Activated T-helper 17 cell treated with anti-CD3 and anti-CD28 coated beads, Interleukin-2, amount 50 U/mL, for 72 hours (primary cell): ENCODE measurements around the gene NUDT3. TPM values are rescaled to one million over a fixed set of nuclear protein-coding genes. Genes with fewer than 3 reads are reported as not detected.
A peak's percentile ranks its signal among the peaks of the same experiment; 100 is the strongest.

Experiments
- ATAC-seq: fragments of 150-1000 bp; cut with Tn5 transposase; replicated peaks from 2 replicates; pipeline ENCODE4 v1.10.0; 2021; ENCODE audit warnings: mild to moderate bottlenecking, moderate library complexity
- H3K27ac Mint-ChIP-seq: one replicate; pipeline ENCODE4 v1.8.0; 2022; ENCODE audit warnings: mixed read lengths
- H3K27me3 Mint-ChIP-seq: one replicate; pipeline ENCODE4 v1.8.0; 2022; ENCODE audit warnings: mixed read lengths
- H3K36me3 Mint-ChIP-seq: one replicate; pipeline ENCODE4 v1.8.0; 2022; ENCODE audit warnings: low read depth, mild to moderate bottlenecking, mixed read lengths
- H3K4me1 Mint-ChIP-seq: one replicate; pipeline ENCODE4 v1.8.0; 2022; ENCODE audit warnings: mixed read lengths
- H3K4me3 Mint-ChIP-seq: one replicate; pipeline ENCODE4 v1.8.0; 2022; ENCODE audit warnings: mild to moderate bottlenecking, mixed read lengths
- H3K9me3 Mint-ChIP-seq: one replicate; pipeline ENCODE4 v1.8.0; 2022; ENCODE audit warnings: mixed read lengths
- total RNA-seq, 2 donors: library from RNA; stranded (reverse); gene quantifications; one replicate each; pipeline ENCODE4 v1.2.3, GENCODE V29; 2022

NUDT3 gene
- total RNA-seq, 2 donors from 2014 or later = 7.9 to 12.8 TPM

DNA sequence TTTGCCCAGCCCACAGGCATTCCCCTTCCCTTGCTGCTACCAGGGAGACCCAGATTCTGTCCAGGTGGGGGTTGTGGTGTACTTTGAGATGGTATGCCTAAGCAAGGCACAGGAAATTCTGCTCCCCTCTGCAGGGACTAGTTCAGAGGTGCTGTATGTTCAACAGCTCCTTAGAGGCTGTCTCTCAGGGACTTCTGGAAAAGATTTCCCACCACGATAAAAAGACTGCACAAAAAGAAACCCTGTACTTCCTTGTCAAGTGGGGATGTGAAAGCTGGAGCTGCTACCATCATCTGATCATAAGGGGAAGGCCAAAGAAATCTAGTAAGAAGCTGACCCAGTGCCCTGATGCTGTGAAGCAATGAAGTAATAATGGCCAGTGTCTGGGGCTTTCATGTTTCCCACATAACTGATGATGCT, 92.1 kb downstream of the NUDT3 start:
- no peak overlapping the region for H3K4me3 Mint-ChIP-seq
- peaks cover 7% of the 10 kb centered on the region for H3K4me1 Mint-ChIP-seq
- no peaks in the 10 kb centered on the region for H3K9me3 Mint-ChIP-seq
- no peaks in the 10 kb centered on the region for H3K27me3 Mint-ChIP-seq
- no peak for ATAC-seq
- no peak overlapping the region for H3K27ac Mint-ChIP-seq
- H3K36me3 Mint-ChIP-seq = peaks cover 6% of the 10 kb centered on the region

DNA sequence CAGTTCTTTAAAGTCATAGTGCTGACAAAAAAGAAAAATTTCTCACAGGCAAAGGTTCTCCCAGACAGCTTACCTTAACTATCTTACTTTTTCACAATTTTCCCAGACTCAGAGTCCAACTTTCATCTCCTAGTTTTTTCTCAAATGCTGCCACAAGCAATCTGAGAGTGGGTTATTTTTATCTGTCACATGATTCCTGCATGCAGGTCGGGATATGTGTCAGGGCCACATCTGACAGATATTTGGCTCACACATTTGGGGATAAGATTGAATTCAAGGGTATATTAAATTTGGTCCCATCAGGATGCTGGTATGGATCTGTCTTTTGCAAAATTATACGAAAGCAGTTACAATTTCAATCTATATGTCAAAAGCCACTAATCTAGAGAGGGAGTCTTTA, 93.5 kb downstream of the NUDT3 start:
- H3K36me3 Mint-ChIP-seq = peaks cover 17% of the 10 kb centered on the region
- no peaks in the 10 kb centered on the region for H3K9me3 Mint-ChIP-seq
- H3K4me3 Mint-ChIP-seq = no peak overlapping the region
- peaks cover 7% of the 10 kb centered on the region for H3K4me1 Mint-ChIP-seq
- no peaks in the 10 kb centered on the region for H3K27me3 Mint-ChIP-seq
- no peak overlapping the region for H3K27ac Mint-ChIP-seq
- no peak for ATAC-seq

DNA sequence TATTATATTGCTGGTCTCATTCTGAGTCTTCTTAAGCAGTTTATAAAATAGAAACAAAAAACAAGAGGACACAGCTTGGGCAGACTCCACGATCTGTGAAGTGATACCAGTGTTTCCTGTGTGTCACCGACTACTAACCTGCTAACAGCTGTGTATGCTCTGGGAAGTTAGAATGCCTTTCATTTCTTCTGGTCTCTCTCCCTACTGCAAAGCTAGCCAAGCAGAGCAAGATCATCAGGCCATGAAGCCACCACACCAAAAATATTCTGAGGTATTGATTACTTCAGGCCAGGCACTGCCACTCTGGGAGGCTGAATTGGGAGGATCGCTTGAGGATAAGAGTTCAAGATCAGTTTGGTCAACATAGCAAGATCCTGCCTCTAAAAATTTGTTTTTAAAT, 96.7 kb downstream of the NUDT3 start:
- Mint-ChIP-seq H3K9me3 (no peaks in the 10 kb centered on the region), H3K27ac (no peak overlapping the region), H3K36me3 (peaks cover 42% of the 10 kb centered on the region), H3K4me1 (peaks cover 7% of the 10 kb centered on the region), H3K27me3 (no peaks in the 10 kb centered on the region), H3K4me3 (no peak overlapping the region)
- peak; percentile 26 for ATAC-seq

DNA sequence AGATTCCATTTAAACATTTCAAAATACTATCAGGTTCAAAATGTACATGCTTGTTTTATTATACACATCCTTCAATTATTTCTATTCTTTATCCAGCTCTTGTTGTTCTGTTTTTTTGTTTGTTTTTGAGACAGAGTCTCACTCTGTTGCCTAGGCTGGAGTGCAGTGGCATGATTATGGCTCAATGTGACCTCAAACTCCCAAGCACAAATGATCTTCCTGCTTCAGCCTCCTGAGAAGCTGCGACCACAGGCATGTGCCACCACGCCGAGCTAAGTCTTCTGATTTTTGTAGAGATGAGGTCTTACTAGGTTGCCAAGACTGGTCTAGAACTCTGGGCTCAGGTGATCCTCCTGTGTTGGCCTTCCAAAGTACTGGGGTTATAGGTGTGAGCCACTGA, 99.5 kb downstream of the NUDT3 start:
- Mint-ChIP-seq H3K27ac (no peak overlapping the region), H3K36me3 (peaks cover 62% of the 10 kb centered on the region), H3K9me3 (no peaks in the 10 kb centered on the region), H3K4me1 (peaks cover 12% of the 10 kb centered on the region), H3K27me3 (no peaks in the 10 kb centered on the region), H3K4me3 (no peak overlapping the region)
- no peak for ATAC-seq

DNA sequence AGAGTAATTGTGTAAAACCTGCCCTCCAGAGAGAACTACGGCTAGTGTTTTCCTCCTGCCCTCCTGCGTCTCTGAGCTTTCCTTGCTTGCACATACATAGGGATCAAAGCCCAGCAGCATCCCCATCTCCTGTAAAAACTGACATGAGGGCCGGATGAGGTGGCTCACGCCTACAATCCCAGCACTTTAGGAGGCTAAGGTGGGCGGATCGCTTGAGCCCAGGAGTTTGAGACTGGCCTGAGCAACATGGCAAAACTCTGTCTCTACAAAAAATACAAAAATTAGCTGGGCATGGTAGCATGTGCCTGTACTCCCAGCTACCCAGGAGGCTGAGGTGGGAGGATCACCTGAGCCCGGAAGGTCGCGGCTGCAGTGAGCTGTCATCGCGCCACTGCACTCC, 103.3 kb downstream of the NUDT3 start:
- Mint-ChIP-seq H3K4me1 (peaks cover 8% of the 10 kb centered on the region), H3K27ac (peak overlapping the region; percentile 36), H3K9me3 (no peaks in the 10 kb centered on the region), H3K4me3 (no peak overlapping the region), H3K27me3 (no peaks in the 10 kb centered on the region), H3K36me3 (peaks cover 76% of the 10 kb centered on the region)
- no peak for ATAC-seq

DNA sequence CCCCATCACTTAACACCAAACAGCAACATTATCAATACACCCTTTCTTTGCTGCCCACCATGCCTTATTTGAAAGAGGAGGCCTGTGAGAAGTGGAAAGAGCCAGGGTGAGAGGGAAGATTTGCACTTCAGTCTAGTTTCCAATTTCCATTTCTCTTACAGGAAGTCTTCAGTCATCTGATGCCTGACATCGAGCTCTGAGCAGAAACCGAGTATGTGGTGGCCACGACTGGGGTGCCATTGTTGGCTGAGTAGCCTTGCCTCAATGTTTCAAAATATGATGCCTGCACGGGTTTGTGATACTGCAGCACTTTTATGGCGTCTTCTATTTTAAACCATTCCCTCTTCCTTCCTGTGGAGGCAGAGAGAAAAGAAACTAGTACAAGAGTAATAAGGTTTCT, 103.9 kb downstream of the NUDT3 start:
- H3K27me3 Mint-ChIP-seq = no peaks in the 10 kb centered on the region
- no peak overlapping the region for H3K4me3 Mint-ChIP-seq
- no peaks in the 10 kb centered on the region for H3K9me3 Mint-ChIP-seq
- peak overlapping the region; percentile 36 for H3K27ac Mint-ChIP-seq
- H3K4me1 Mint-ChIP-seq = peaks cover 8% of the 10 kb centered on the region
- peaks cover 76% of the 10 kb centered on the region for H3K36me3 Mint-ChIP-seq
- ATAC-seq = peak; percentile 46

DNA sequence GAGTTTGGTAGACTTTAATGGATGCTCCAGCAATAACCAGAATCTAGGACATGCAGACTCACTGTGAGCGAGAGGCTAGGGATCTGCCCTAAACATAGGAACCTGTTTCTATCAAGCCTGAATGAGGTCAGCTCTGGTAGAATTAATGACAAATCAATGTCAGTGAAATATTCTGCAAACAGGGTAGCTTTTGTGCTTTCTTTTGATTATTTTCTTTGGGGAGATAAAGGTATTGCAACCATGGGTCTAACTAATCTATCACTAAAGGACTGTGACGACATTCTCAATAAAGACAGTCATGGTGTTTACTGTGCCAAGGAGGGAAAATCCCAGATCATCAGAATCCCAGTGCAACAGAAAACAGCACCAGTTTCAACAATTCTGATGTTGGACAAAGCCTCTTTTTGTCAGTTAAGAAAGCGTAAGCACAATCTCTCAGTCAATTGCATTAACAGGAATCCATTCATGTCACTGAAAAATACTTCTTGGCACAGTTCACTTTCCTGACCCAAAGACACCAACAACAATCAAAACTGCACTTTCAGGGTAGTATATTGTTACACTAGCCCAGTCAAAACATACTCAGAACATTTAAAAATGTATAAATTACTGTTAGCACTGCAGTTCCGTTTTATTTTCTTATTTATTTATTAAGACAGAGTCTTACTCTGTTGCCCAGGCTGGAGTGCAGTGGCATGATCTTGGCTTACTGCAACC, 106.9 kb downstream of the NUDT3 start:
- H3K9me3 Mint-ChIP-seq = no peaks in the 10 kb centered on the region
- no peaks in the 10 kb centered on the region for H3K27me3 Mint-ChIP-seq
- ATAC-seq = no peak
- H3K36me3 Mint-ChIP-seq = peaks cover 54% of the 10 kb centered on the region
- H3K27ac Mint-ChIP-seq = no peak overlapping the region
- peaks cover 8% of the 10 kb centered on the region for H3K4me1 Mint-ChIP-seq
- no peak overlapping the region for H3K4me3 Mint-ChIP-seq

DNA sequence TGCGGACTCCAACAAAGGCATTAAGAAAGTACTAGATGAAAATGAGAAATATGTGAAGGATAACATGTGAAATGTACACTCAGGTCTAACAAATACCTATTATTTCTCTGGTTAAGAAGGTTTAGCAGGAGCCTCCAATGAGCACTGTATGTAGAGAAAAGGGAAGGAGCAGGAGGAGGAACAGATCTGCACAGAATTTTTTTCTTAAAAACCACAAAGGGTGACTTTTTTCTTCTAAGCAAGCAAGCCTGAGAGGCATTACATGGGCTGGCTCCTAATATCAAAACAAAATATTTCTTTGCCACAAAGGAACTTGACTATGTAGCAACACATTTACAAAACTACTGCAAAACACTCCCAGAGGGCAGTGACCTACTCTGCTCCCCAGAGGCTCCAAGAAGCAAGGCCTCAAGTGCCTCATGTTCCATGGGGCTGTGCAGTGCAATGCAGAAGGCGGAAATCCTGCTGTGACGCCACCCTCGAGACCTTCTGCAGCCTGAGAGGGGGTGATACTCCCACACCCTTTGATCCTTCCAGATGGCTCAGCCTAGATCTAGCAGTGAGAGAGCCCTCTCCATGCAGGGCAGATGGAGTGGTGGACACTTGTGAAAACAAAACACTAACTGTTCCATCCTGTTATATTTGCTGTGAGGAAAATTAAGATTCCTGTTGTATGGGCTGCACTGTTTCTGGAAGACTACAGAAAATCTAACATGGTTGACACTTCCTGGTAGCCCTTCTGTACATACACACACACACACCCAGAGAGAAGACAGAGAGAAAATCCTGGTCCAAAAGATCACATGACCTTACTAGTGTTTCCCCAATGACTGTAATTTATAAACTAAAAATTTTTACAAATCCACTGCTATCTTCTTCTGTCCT, 107.7 kb downstream of the NUDT3 start:
- no peak for ATAC-seq
- Mint-ChIP-seq H3K27me3 (no peaks in the 10 kb centered on the region), H3K4me1 (peaks cover 8% of the 10 kb centered on the region), H3K27ac (no peak overlapping the region), H3K9me3 (no peaks in the 10 kb centered on the region), H3K36me3 (peaks cover 48% of the 10 kb centered on the region), H3K4me3 (no peak overlapping the region)

DNA sequence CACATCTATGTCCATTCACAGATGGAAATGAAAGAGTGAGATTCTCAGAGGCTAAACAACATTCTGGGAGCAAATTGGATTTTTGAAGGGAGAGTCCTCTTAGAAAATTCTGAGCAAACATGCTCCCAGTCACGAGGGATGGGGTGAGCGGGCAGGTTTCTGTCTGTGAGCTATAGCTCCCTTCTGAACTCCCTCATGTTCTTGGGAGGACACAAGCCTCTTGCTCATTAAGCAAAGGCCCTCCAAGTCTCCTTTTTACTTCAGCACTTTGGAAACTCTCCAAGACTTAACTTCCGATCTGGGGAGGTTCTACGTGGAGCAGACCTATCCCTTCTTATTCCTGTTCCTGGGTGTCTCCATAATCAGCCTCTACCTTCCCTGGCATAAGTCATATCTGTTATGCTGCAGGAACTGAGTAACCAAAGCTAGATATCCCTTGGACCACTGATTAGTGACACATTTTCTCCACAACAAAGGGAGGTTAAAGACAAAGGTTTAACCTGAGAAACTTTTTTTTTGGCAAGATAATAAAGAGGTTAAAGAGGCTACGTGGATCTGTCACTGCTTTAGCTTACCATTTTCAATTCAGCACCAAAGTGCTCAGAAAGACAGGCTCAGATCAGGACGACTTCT, 110.7 kb downstream of the NUDT3 start:
- peaks cover 32% of the 10 kb centered on the region for H3K36me3 Mint-ChIP-seq
- no peak for ATAC-seq
- H3K9me3 Mint-ChIP-seq = no peaks in the 10 kb centered on the region
- H3K27me3 Mint-ChIP-seq = no peaks in the 10 kb centered on the region
- H3K4me3 Mint-ChIP-seq = no peak overlapping the region
- H3K27ac Mint-ChIP-seq = no peak overlapping the region
- no peaks in the 10 kb centered on the region for H3K4me1 Mint-ChIP-seq

DNA sequence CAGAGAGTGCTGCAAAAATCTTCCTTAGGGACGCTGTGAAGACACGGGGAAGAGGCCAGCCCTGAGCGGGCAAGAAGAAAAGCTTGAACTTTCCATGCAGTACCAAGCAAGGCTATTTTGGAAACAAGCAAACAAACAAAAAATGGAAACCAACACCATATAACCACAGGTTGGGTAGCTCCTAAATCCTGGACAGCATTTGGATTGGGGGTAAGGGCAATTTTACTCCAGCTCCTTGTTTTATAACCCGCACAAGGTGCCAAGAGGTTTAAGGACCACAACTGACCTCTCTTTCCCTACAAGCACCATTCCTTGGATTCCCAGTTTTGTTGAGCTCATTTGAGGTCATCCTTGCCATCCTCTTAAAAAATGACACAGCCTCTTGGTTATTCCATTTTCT, 112.3 kb downstream of the NUDT3 start:
- no peaks in the 10 kb centered on the region for H3K4me1 Mint-ChIP-seq
- no peaks in the 10 kb centered on the region for H3K27me3 Mint-ChIP-seq
- ATAC-seq = no peak
- H3K9me3 Mint-ChIP-seq = no peaks in the 10 kb centered on the region
- no peak overlapping the region for H3K27ac Mint-ChIP-seq
- H3K4me3 Mint-ChIP-seq = no peak overlapping the region
- peaks cover 18% of the 10 kb centered on the region for H3K36me3 Mint-ChIP-seq

- Mint-ChIP-seq H3K36me3 (peaks cover 11% of the 10 kb centered on the region), H3K9me3 (no peaks in the 10 kb centered on the region), H3K27me3 (no peaks in the 10 kb centered on the region), H3K4me3 (no peak overlapping the region), H3K27ac (no peak overlapping the region), H3K4me1 (no peaks in the 10 kb centered on the region)
- no peak for ATAC-seq
Observed at GRCh38 chr6:34278833-34279232, 113.6 kb downstream of the NUDT3 start.

DNA sequence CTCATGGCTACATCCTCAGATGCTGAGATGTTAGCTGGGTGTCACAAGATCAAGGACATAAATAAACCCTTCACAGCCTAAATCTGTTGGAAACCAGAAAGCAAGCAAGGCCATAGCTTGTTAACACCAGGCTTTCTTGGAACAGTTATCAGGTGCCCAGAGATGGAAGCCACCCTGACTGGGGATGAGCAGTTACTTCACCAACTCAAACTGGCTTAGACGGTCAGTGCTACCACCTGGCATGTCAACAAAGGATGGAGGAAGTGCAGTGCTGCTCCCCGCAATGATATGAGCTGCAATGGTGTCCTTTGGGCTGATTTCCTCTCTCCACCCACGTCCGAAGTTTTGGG, 114.7 kb downstream of the NUDT3 start:
- Mint-ChIP-seq H3K27ac (no peak overlapping the region), H3K27me3 (no peaks in the 10 kb centered on the region), H3K4me1 (no peaks in the 10 kb centered on the region), H3K9me3 (no peaks in the 10 kb centered on the region), H3K4me3 (no peak overlapping the region), H3K36me3 (peaks cover 8% of the 10 kb centered on the region)
- no peak for ATAC-seq

GRCh38 chr6:34276881-34277762, 115.3 kb downstream of the NUDT3 start:
- Mint-ChIP-seq H3K4me3 (no peak overlapping the region), H3K4me1 (no peaks in the 10 kb centered on the region), H3K27ac (no peak overlapping the region), H3K27me3 (no peaks in the 10 kb centered on the region), H3K36me3 (peaks cover 8% of the 10 kb centered on the region), H3K9me3 (no peaks in the 10 kb centered on the region)
- no peak for ATAC-seq

DNA sequence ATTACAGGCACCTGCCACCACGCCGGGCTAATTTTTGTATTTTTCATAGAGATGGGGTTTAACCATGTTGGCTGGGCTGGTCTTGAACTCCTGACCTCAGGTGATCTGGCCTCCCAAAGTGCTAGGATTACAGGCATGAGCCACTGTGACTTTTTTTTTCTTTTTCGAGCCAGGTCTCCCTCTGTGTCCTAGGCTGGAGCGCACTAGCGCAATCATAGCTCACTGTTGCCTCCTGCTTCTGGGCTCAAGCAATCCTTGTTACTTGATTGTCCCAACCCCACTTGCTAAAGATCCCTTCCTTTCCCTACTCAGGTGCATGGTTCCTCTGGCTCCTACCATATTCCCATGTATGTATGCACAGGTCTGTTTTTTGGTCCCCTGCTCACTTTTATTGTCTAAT, 116.3 kb downstream of the NUDT3 start:
- no peak for ATAC-seq
- no peaks in the 10 kb centered on the region for H3K9me3 Mint-ChIP-seq
- H3K4me1 Mint-ChIP-seq = no peaks in the 10 kb centered on the region
- H3K27me3 Mint-ChIP-seq = no peaks in the 10 kb centered on the region
- no peak overlapping the region for H3K4me3 Mint-ChIP-seq
- peaks cover 8% of the 10 kb centered on the region for H3K36me3 Mint-ChIP-seq
- H3K27ac Mint-ChIP-seq = no peak overlapping the region
